Glutamatergic neuron (in vitro differentiated cells): ENCODE data around the gene FXYD4. TPM values are rescaled to one million over a fixed set of nuclear protein-coding genes. Genes with fewer than 3 reads are reported as not detected.

Source experiments
- DNase-seq: peaks from one replicate; pipeline ENCODE4 v3.0.0; 2022
- H3K27ac Mint-ChIP-seq: one replicate; pipeline ENCODE4 v1.8.0; 2020; ENCODE audit warnings: mild to moderate bottlenecking, mixed read lengths, inconsistent platforms; ENCODE audit not compliant: unreplicated experiment
- H3K27me3 Mint-ChIP-seq: one replicate; pipeline ENCODE4 v1.8.0; 2020; ENCODE audit warnings: mild to moderate bottlenecking, moderate library complexity, mixed read lengths, inconsistent platforms; ENCODE audit not compliant: unreplicated experiment
- H3K36me3 Mint-ChIP-seq: one replicate; pipeline ENCODE4 v1.8.0; 2020; ENCODE audit warnings: mild to moderate bottlenecking, mixed read lengths, inconsistent platforms; ENCODE audit not compliant: unreplicated experiment
- H3K4me1 Mint-ChIP-seq: one replicate; pipeline ENCODE4 v1.8.0; 2020; ENCODE audit warnings: mild to moderate bottlenecking, low read depth, mixed read lengths, inconsistent platforms; ENCODE audit not compliant: unreplicated experiment
- H3K4me3 Mint-ChIP-seq: one replicate; pipeline ENCODE4 v1.8.0; 2020; ENCODE audit warnings: mild to moderate bottlenecking, mixed read lengths, inconsistent platforms; ENCODE audit not compliant: unreplicated experiment
- H3K9me3 Mint-ChIP-seq: one replicate; pipeline ENCODE4 v1.8.0; 2020; ENCODE audit warnings: mild to moderate bottlenecking, moderate library complexity, mixed read lengths, inconsistent platforms; ENCODE audit not compliant: unreplicated experiment
- total RNA-seq: library from RNA; stranded (reverse); fragmentation: NEBNext Ultra II Directional; extraction: Animal tissue kit (Norgen Biotek cat#: 25700); gene quantifications from one replicate; pipeline ENCODE4 v1.2.1, GENCODE V29; 2021; ENCODE audit not compliant: unreplicated experiment
- TF ChIP-seq, protein P1 (sequence below): fragments of 200-600 bp; sonication (generic); IDR thresholded peaks from one replicate; pipeline ENCODE4 v1.5.0; 2021; ENCODE audit not compliant: partially characterized antibody, unreplicated experiment

The FXYD4 gene
- total RNA-seq, 1 donor from 2014 or later, result not detected

DNA sequence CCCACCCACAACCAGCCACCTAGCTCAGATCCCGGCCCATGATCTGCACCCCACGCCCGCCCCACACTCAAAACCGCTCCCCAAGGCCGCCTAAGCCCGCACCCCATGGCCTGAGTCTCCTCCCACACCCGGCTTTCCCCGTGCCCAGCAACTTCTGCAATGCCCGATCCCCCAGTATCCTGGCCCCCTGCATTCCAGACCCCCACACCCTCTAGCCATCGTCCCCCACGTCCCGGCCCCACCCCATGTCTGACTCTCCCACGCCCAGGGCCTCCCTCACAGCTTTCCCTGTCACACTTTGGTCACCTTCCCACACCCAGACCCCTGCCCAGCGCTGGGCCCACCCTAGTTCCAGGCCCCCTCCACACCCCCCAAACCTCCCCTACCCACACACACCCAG is 20.1 kb upstream of the FXYD4 start:
- Mint-ChIP-seq H3K9me3 (no peaks in the 10 kb centered on the region), H3K27me3 (no peaks in the 10 kb centered on the region), H3K36me3 (no peaks in the 10 kb centered on the region), H3K4me3 (no peak overlapping the region), H3K4me1 (peaks cover 5% of the 10 kb centered on the region), H3K27ac (no peak overlapping the region)
- TF ChIP-seq, protein P1, sequence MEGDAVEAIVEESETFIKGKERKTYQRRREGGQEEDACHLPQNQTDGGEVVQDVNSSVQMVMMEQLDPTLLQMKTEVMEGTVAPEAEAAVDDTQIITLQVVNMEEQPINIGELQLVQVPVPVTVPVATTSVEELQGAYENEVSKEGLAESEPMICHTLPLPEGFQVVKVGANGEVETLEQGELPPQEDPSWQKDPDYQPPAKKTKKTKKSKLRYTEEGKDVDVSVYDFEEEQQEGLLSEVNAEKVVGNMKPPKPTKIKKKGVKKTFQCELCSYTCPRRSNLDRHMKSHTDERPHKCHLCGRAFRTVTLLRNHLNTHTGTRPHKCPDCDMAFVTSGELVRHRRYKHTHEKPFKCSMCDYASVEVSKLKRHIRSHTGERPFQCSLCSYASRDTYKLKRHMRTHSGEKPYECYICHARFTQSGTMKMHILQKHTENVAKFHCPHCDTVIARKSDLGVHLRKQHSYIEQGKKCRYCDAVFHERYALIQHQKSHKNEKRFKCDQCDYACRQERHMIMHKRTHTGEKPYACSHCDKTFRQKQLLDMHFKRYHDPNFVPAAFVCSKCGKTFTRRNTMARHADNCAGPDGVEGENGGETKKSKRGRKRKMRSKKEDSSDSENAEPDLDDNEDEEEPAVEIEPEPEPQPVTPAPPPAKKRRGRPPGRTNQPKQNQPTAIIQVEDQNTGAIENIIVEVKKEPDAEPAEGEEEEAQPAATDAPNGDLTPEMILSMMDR, result no peak
- no peak for DNase-seq

DNA sequence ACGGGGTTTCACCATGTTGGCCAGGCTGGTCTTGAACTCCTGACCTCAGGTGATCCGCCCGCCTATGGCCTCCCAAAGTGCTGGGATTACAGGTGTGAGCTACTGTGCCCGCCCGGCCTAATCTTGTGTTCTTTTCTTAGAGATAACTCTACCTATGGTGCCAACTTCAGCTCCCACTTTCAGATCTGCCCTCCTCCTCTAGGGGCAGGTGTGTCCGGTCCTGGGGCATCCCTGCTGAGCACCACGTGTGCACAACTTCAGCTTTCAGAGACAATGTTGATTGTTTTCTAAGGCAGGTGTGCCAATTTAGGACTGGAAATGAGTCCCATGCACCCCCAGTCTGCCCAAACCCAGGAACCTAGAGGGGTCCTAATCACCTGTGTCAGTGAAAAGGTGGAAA is 18.5 kb upstream of the FXYD4 start:
- DNase-seq, result no peak
- H3K27ac Mint-ChIP-seq, result no peak overlapping the region
- no peaks in the 10 kb centered on the region for H3K36me3 Mint-ChIP-seq
- TF ChIP-seq, protein P1, result no peak
- H3K9me3 Mint-ChIP-seq, result no peaks in the 10 kb centered on the region
- H3K4me3 Mint-ChIP-seq, result no peak overlapping the region
- H3K4me1 Mint-ChIP-seq, result peaks cover 5% of the 10 kb centered on the region
- H3K27me3 Mint-ChIP-seq, result no peaks in the 10 kb centered on the region

- no peaks in the 10 kb centered on the region for H3K27me3 Mint-ChIP-seq
- H3K4me1 Mint-ChIP-seq, result peaks cover 3% of the 10 kb centered on the region
- H3K4me3 Mint-ChIP-seq, result no peak overlapping the region
- no peak for DNase-seq
- H3K36me3 Mint-ChIP-seq, result no peaks in the 10 kb centered on the region
- TF ChIP-seq, protein P1, result no peak
- H3K9me3 Mint-ChIP-seq, result no peaks in the 10 kb centered on the region
- H3K27ac Mint-ChIP-seq, result no peak overlapping the region
Observed at GRCh38 chr10:43353495-43354329, 17.7 kb upstream of the FXYD4 start.

DNA sequence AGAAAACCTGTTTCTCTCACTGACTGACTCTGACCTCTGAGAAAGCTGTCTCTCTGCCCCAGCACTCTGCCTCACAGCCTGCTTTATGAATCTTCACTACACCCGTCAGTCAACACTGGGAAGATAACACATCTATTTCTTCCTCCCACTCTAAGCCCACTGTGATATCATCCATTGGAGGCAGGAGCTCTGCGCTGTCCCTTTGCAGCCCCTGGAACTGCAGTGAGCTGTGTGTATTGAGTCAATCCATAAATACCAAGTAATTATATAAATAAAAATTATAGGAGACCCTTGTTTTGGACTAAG is 17.2 kb upstream of the FXYD4 start:
- no peak overlapping the region for H3K4me3 Mint-ChIP-seq
- H3K27me3 Mint-ChIP-seq, result no peaks in the 10 kb centered on the region
- H3K4me1 Mint-ChIP-seq, result peaks cover 2% of the 10 kb centered on the region
- DNase-seq, result no peak
- no peak overlapping the region for H3K27ac Mint-ChIP-seq
- H3K9me3 Mint-ChIP-seq, result no peaks in the 10 kb centered on the region
- H3K36me3 Mint-ChIP-seq, result no peaks in the 10 kb centered on the region
- TF ChIP-seq, protein P1, result no peak

DNA sequence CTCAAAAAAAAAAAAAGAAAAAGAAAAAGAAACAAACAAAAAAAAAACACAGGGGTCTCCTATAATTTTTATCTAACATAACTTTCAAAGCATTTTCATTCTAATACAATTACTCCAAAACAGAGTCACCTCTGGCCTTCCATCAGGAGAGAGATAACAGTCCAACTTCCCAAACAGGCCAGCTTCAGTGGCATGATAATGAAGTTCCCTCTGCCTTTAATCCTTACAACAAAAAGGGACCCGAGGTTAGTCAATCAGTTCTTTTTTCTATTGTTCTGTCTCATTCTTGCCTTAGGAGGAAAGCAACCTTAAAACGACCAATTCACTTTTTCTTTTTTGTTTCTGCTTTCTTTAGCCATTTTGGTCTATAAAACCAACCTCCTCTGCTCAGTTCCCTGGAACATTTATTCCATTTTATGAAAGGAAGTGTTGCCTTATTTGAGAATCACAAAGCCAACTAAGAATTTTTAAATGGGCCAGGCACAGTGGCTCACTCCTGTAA is 16.5 kb upstream of the FXYD4 start:
- H3K9me3 Mint-ChIP-seq, result no peaks in the 10 kb centered on the region
- no peaks in the 10 kb centered on the region for H3K36me3 Mint-ChIP-seq
- no peak overlapping the region for H3K27ac Mint-ChIP-seq

More for the DNA sequence above, 16.5 kb upstream of the FXYD4 start:
- TF ChIP-seq, protein P1, result no peak
- Mint-ChIP-seq H3K4me1 (peaks cover 2% of the 10 kb centered on the region), H3K27me3 (no peaks in the 10 kb centered on the region), H3K4me3 (no peak overlapping the region)
- no peak for DNase-seq
